ENCODE results near the gene SPATA9. TPM values are rescaled to one million over a fixed set of nuclear protein-coding genes. Genes with fewer than 3 reads are reported as not detected.

The SPATA9 gene
- total RNA-seq, 1 donor from 2014 or later: 0.33 TPM

GRCh38 chr5:95701074-95701473, 18.3 kb upstream of the SPATA9 start:
- H3K27me3 Mint-ChIP-seq (ENCODE audit: unreplicated experiment): no peaks in the 10 kb centered on the region
- no peaks in the 10 kb centered on the region for H3K36me3 Mint-ChIP-seq (ENCODE audit: low read depth, unreplicated experiment)
- no peak for DNase-seq (ENCODE audit: low spot score)
- H3K4me3 Mint-ChIP-seq (ENCODE audit: unreplicated experiment): no peak overlapping the region
- no peak for TF ChIP-seq CTCF (IDR thresholded peaks at IDR 0.05; ENCODE audit: unreplicated experiment)
- no peaks in the 10 kb centered on the region for H3K4me1 Mint-ChIP-seq (ENCODE audit: unreplicated experiment)
- H3K27ac Mint-ChIP-seq (ENCODE audit: unreplicated experiment): no peak overlapping the region
- no peaks in the 10 kb centered on the region for H3K9me3 Mint-ChIP-seq (ENCODE audit: unreplicated experiment)

DNA sequence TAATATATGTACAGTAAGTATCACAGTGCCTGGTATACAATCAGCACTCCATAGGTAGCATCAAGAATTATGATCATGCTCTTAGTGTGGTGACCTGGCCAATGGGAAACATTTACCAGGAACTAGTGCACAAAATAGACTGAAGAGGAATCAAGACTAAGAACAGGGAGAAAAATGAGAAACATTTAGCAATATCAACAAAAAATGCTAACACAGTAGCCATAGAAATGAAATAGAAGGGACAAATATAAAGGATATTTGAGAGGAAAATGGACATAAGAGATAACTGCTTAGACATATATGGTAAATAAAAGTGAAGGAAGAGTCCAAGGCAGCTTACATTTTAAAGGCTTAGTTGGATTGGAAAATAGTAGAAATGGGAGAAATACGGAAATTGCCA, 16.5 kb upstream of the SPATA9 start:
- H3K27ac Mint-ChIP-seq (ENCODE audit: unreplicated experiment): no peak overlapping the region
- H3K4me1 Mint-ChIP-seq (ENCODE audit: unreplicated experiment): no peaks in the 10 kb centered on the region
- H3K27me3 Mint-ChIP-seq (ENCODE audit: unreplicated experiment): no peaks in the 10 kb centered on the region
- no peaks in the 10 kb centered on the region for H3K9me3 Mint-ChIP-seq (ENCODE audit: unreplicated experiment)
- TF ChIP-seq CTCF (IDR thresholded peaks at IDR 0.05; ENCODE audit: unreplicated experiment): no peak
- DNase-seq (ENCODE audit: low spot score): no peak
- H3K36me3 Mint-ChIP-seq (ENCODE audit: low read depth, unreplicated experiment): no peaks in the 10 kb centered on the region
- no peak overlapping the region for H3K4me3 Mint-ChIP-seq (ENCODE audit: unreplicated experiment)

- Mint-ChIP-seq H3K4me3 (ENCODE audit: unreplicated experiment) (no peak overlapping the region), H3K27ac (ENCODE audit: unreplicated experiment) (no peak overlapping the region), H3K9me3 (ENCODE audit: unreplicated experiment) (no peaks in the 10 kb centered on the region), H3K27me3 (ENCODE audit: unreplicated experiment) (no peaks in the 10 kb centered on the region), H3K36me3 (ENCODE audit: low read depth, unreplicated experiment) (no peaks in the 10 kb centered on the region), H3K4me1 (ENCODE audit: unreplicated experiment) (no peaks in the 10 kb centered on the region)
- no peak for DNase-seq (ENCODE audit: low spot score)
- TF ChIP-seq CTCF (IDR thresholded peaks at IDR 0.05; ENCODE audit: unreplicated experiment): no peak
Observed at GRCh38 chr5:95697781-95698681, 15.2 kb upstream of the SPATA9 start.

DNA sequence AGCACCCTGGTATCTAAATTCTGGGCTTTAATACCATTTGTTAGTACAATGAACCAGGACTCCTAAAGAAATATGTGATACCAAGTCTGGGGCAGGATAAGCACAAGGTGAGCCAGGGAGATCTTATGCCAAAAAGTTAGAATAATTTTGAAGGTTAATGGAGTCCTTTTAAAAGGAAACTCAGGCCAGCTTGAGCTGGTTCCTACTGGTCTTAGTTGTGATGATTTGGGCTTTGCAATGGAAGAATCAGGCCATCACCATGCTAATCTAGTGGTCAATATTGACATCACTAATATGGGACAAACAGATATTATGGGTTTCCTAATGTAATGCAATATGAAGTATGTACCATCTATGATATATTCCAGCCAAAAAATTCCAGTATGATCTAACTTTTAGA, 7.5 kb upstream of the SPATA9 start:
- no peak for DNase-seq (ENCODE audit: low spot score)
- Mint-ChIP-seq H3K27ac (ENCODE audit: unreplicated experiment) (no peak overlapping the region), H3K4me1 (ENCODE audit: unreplicated experiment) (no peaks in the 10 kb centered on the region), H3K27me3 (ENCODE audit: unreplicated experiment) (no peaks in the 10 kb centered on the region), H3K36me3 (ENCODE audit: low read depth, unreplicated experiment) (no peaks in the 10 kb centered on the region), H3K9me3 (ENCODE audit: unreplicated experiment) (no peaks in the 10 kb centered on the region), H3K4me3 (ENCODE audit: unreplicated experiment) (no peak overlapping the region)
- no peak for TF ChIP-seq CTCF (IDR thresholded peaks at IDR 0.05; ENCODE audit: unreplicated experiment)

DNA sequence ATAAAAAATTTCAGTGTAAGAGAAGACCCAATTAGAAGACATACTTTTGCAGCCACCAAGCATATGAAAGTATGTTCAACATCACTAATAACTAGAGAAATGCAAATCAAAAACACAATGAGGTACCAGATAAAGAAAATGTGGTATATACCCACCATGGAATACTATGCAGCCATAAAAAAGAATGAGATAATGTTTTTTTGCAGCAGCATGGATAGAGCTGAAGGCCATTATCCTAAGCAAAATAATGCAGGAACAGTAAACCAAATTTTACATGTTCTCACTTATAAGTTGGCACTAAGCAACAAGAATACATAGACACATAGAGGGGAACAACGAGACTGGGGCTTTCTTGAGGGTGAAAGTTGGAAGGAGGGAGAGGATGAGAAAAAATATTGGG, 6.9 kb upstream of the SPATA9 start:
- no peak for TF ChIP-seq CTCF (IDR thresholded peaks at IDR 0.05; ENCODE audit: unreplicated experiment)
- Mint-ChIP-seq H3K4me1 (ENCODE audit: unreplicated experiment) (no peaks in the 10 kb centered on the region), H3K27me3 (ENCODE audit: unreplicated experiment) (no peaks in the 10 kb centered on the region), H3K4me3 (ENCODE audit: unreplicated experiment) (no peak overlapping the region), H3K9me3 (ENCODE audit: unreplicated experiment) (no peaks in the 10 kb centered on the region), H3K36me3 (ENCODE audit: low read depth, unreplicated experiment) (no peaks in the 10 kb centered on the region), H3K27ac (ENCODE audit: unreplicated experiment) (no peak overlapping the region)
- DNase-seq (ENCODE audit: low spot score): no peak

Data from endothelial cell (in vitro differentiated cells).